ENCODE results near the gene BMP6.

- no peak for TF ChIP-seq CTCF (conservative IDR thresholded peaks at IDR 0.05; ENCODE audit: low read depth, low read length)
- no peak for TF ChIP-seq EZH2 (IDR thresholded peaks at IDR 0.05; ENCODE audit: borderline replicate concordance, low read depth, low read length, poor library complexity, severe bottlenecking)
These were observed 47.4 kb downstream of the BMP6 start for GRCh38 chr6:7773322-7773721.
